ENCODE data around the gene HLF. TPM values are rescaled to one million over a fixed set of nuclear protein-coding genes. Genes with fewer than 3 reads are reported as not detected.

Gene HLF
- polyA plus RNA-seq, 3 donors, result not detected

DNA sequence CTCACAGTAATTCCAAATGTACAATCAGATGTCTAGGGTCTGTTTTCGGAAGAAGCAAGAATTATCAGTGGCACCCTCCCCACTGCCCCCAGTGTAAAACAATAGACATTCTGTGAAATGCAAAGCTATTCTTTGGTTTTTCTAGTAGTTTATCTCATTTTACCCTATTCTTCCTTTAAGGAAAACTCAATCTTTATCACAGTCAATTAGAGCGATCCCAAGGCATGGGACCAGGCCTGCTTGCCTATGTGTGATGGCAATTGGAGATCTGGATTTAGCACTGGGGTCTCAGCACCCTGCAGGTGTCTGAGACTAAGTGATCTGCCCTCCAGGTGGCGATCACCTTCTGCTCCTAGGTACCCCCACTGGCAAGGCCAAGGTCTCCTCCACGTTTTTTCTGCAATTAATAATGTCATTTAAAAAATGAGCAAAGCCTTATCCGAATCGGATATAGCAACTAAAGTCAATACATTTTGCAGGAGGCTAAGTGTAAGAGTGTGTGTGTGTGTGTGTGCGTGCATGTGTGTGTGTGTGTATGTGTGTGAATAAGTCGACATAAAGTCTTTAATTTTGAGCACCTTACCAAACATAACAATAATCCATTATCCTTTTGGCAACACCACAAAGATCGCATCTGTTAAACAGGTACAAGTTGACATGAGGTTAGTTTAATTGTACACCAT is 59.7 kb downstream of the HLF start:
- no peaks in the 10 kb centered on the region for H3K36me3 ChIP-seq (replicated peaks in 1 of 2; ENCODE audit: control insufficient read depth in 1 of 2, insufficient read depth in 2 of 2, low read length in 2 of 2)
- H3K9me3 Mint-ChIP-seq, result peaks cover 1 to 19% (median 3%) of the 10 kb centered on the region in 7 donors
- no peaks in the 10 kb centered on the region for H3K27me3 ChIP-seq (ENCODE audit: control insufficient read depth in 2 of 2, insufficient read depth in 2 of 2, low read length in 2 of 2)
- peaks cover 0 to 2% (median 2%) of the 10 kb centered on the region in 3 donors for H3K27me3 Mint-ChIP-seq (ENCODE audit: low read depth in 3 of 3)
- H3K27ac Mint-ChIP-seq, result no peak overlapping the region
- H4K20me1 ChIP-seq (ENCODE audit: insufficient read depth, low read length), result no peaks in the 10 kb centered on the region
- no peaks in the 10 kb centered on the region for H3K36me3 Mint-ChIP-seq
- H3K4me3 ChIP-seq (replicated peaks in 1 of 3; ENCODE audit: low read depth in 2 of 3, low read length in 3 of 3), result no peak overlapping the region
- H3K4me1 Mint-ChIP-seq, result no peaks in the 10 kb centered on the region
- no peak overlapping the region for H3K4me3 Mint-ChIP-seq
- H3K79me2 ChIP-seq (ENCODE audit: insufficient read depth, low read length), result no peaks in the 10 kb centered on the region
- TF ChIP-seq, protein P1, sequence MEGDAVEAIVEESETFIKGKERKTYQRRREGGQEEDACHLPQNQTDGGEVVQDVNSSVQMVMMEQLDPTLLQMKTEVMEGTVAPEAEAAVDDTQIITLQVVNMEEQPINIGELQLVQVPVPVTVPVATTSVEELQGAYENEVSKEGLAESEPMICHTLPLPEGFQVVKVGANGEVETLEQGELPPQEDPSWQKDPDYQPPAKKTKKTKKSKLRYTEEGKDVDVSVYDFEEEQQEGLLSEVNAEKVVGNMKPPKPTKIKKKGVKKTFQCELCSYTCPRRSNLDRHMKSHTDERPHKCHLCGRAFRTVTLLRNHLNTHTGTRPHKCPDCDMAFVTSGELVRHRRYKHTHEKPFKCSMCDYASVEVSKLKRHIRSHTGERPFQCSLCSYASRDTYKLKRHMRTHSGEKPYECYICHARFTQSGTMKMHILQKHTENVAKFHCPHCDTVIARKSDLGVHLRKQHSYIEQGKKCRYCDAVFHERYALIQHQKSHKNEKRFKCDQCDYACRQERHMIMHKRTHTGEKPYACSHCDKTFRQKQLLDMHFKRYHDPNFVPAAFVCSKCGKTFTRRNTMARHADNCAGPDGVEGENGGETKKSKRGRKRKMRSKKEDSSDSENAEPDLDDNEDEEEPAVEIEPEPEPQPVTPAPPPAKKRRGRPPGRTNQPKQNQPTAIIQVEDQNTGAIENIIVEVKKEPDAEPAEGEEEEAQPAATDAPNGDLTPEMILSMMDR (IDR thresholded peaks at IDR 0.05), result no peak
- H3K27ac ChIP-seq (ENCODE audit: low read depth in 1 of 2, low read length in 2 of 2), result no peak overlapping the region
- H3K9ac ChIP-seq (ENCODE audit: insufficient read depth, low read length, poor library complexity, severe bottlenecking), result no peak overlapping the region
- no peaks in the 10 kb centered on the region for H3K4me1 ChIP-seq (ENCODE audit: control insufficient read depth in 1 of 2, insufficient read depth in 2 of 2, low read length in 2 of 2)
- DNase-seq, result no peak
- intact Hi-C loops (cut with micrococcal nuclease), result no loop called here
- no peak overlapping the region for H3K4me2 ChIP-seq (replicated peaks; ENCODE audit: extremely low read depth, low read length, poor library complexity, severe bottlenecking)
- no peaks in the 10 kb centered on the region for H3K9me3 ChIP-seq (replicated peaks in 1 of 2; ENCODE audit: control insufficient read depth in 1 of 2, insufficient read depth in 1 of 2, low read length in 2 of 2)
- 93% methylated on average over 2 of the region's 9 CpGs for WGBS (ENCODE audit: insufficient coverage)
- H2AFZ ChIP-seq (ENCODE audit: insufficient read depth, low read depth, low read length, poor library complexity, severe bottlenecking), result no peak overlapping the region

DNA sequence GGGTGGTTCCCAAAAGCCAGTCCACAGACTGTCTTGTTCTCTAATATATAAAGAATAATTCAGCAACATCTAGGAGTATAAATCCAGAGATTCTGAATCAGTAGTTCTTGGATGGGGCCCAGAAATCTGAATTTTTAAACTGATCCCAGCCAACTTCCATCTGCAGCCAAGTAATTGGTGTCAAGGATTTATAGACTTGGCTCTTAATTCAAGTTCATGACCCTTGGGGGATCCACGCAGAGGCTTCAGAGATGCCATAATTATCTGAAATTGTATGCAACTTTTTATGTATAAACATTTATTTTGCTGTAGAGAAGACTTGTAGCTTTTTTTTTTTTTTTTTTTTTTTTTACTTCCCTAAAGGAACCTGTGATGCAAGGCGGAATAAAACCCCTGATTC is 60.6 kb downstream of the HLF start:
- peaks cover 0 to 2% (median 2%) of the 10 kb centered on the region in 3 donors for H3K27me3 Mint-ChIP-seq (ENCODE audit: low read depth in 3 of 3)
- no peaks in the 10 kb centered on the region for H3K36me3 Mint-ChIP-seq
- no peaks in the 10 kb centered on the region for H3K4me1 Mint-ChIP-seq
- Histone ChIP-seq H3K79me2 (ENCODE audit: insufficient read depth, low read length) (no peaks in the 10 kb centered on the region), H3K4me1 (ENCODE audit: control insufficient read depth in 1 of 2, insufficient read depth in 2 of 2, low read length in 2 of 2) (no peaks in the 10 kb centered on the region), H3K27me3 (ENCODE audit: control insufficient read depth in 2 of 2, insufficient read depth in 2 of 2, low read length in 2 of 2) (no peaks in the 10 kb centered on the region), H3K4me3 (replicated peaks in 1 of 3; ENCODE audit: low read depth in 2 of 3, low read length in 3 of 3) (no peak overlapping the region), H2AFZ (ENCODE audit: insufficient read depth, low read depth, low read length, poor library complexity, severe bottlenecking) (no peak overlapping the region), H3K36me3 (replicated peaks in 1 of 2; ENCODE audit: control insufficient read depth in 1 of 2, insufficient read depth in 2 of 2, low read length in 2 of 2) (no peaks in the 10 kb centered on the region), H3K4me2 (replicated peaks; ENCODE audit: extremely low read depth, low read length, poor library complexity, severe bottlenecking) (no peak overlapping the region), H3K27ac (ENCODE audit: low read depth in 1 of 2, low read length in 2 of 2) (no peak overlapping the region), H3K9ac (ENCODE audit: insufficient read depth, low read length, poor library complexity, severe bottlenecking) (no peak overlapping the region), H3K9me3 (replicated peaks in 1 of 2; ENCODE audit: control insufficient read depth in 1 of 2, insufficient read depth in 1 of 2, low read length in 2 of 2) (no peaks in the 10 kb centered on the region), H4K20me1 (ENCODE audit: insufficient read depth, low read length) (no peaks in the 10 kb centered on the region)
- TF ChIP-seq, protein P1 (IDR thresholded peaks at IDR 0.05), result no peak
- no CpG with 5 or more reads among the region's 2 CpGs for WGBS (ENCODE audit: insufficient coverage)
- no peak overlapping the region for H3K27ac Mint-ChIP-seq
- no peak overlapping the region for H3K4me3 Mint-ChIP-seq
- peaks cover 1 to 19% (median 3%) of the 10 kb centered on the region in 7 donors for H3K9me3 Mint-ChIP-seq
- no peak for DNase-seq
- intact Hi-C loops (cut with micrococcal nuclease), result no loop called here

Measured in CD14-positive monocyte (primary cell).